NCI-H187 treated with DMSO at 0.1 percent for 48 hours (cell line): ENCODE results near the gene SLC6A13.
"Not testable (repeated sequence)": the region's sequence is repeated elsewhere in the genome, so short reads cannot be mapped to it uniquely, and the experiment has no call there.

ENCODE experiments used
- DNase-seq: peaks from one replicate; lab custom pipeline; 2025; lab: John Stamatoyannopoulos, UW

Gene SLC6A13

GRCh38 chr12:262817-263216 lies at the start of gene SLC6A13:
Gene SLC6A13, minus strand, starts transcription at chr12:262836. Its CDS starts 2,784 bp downstream, at chr12:260052.
- no peak for DNase-seq

DNA sequence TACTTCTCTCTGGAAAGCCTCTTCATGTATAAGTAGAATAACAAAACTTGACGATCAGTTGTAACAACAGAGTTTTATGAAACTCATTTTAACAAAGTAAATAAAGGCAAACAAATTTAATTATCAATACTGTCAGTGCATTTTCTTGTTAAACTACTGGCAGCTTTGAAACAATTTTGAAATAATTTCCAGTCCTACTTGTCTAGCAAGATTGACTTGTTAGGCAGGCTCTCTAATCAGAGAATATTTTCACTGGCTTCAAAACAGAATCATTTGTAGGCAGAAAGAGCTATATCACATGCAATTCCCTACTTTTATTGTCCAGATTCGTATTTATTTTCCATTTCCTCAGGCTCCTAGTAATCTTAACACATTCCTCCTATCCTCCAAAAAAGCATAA lies 45.9 kb upstream of the SLC6A13 start:
- no peak for DNase-seq

- no peak for DNase-seq
These were observed 44.8 kb upstream of the SLC6A13 start for GRCh38 chr12:307406-307805.

- DNase-seq, result no peak
These were observed 42.2 kb upstream of the SLC6A13 start for GRCh38 chr12:304805-305204.

- not testable (repeated sequence) for DNase-seq
These were observed 40.1 kb upstream of the SLC6A13 start for GRCh38 chr12:302766-303165.

DNA sequence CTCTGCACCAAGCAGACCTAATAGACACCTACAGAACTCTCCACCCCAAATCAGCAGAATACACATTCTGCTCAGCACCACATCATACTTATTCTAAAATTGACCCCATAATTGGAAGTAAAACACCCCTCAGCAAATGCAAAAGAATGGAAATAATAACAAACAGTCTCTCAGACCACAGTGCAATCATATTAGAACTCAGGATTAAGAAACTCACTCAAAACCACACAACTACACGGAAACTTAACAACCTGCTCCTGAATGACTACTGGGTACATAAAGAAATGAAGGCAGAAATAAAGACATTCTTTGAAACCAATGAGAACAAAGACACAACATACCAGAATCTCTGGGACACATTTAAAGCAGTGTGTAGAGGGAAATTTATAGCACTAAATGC lies 37.5 kb upstream of the SLC6A13 start:
- not testable (repeated sequence) for DNase-seq

DNA sequence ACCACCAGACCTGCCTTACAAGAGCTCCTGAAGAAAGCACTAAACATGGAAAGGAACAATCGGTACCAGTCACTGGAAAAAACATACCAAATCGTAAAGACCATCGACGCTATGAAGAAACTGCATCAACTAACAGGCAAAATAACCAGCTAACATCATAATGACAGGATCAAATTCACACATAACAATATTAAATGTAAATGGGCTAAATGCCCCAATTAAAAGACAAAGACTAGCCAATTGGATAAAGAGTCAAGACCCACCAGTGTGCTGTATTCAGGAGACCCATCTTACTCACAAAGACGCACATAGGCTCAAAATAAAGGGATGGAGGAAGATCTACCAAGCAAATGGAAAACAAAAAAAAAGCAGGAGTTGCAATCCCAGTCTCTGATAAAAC lies 36.9 kb upstream of the SLC6A13 start:
- DNase-seq, result not testable (repeated sequence)

DNA sequence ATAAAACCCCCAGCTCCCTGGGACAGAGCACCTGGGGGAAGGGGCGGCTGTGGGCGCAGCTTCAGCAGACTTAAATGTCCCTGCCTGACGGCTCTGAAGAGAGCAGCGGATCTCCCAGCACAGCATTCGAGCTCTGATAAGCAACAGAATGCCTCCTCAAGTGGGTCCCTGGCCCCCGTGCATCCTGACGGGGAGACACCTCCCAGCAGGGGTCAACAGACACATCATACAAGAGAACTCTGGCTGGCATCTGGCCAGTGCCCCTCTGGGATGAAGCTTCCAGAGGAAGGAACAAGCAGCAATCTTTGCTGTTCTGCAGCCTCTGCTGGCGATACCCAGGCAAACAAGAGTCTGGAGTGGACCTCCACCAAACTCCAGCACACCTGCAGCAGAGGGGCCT lies 35.4 kb upstream of the SLC6A13 start:
- not testable (repeated sequence) for DNase-seq

- DNase-seq, result no peak
These were observed 32.5 kb upstream of the SLC6A13 start for GRCh38 chr12:295132-295531.

GRCh38 chr12:293199-293598 lies 30.6 kb upstream of the SLC6A13 start:
- DNase-seq, result no peak

DNA sequence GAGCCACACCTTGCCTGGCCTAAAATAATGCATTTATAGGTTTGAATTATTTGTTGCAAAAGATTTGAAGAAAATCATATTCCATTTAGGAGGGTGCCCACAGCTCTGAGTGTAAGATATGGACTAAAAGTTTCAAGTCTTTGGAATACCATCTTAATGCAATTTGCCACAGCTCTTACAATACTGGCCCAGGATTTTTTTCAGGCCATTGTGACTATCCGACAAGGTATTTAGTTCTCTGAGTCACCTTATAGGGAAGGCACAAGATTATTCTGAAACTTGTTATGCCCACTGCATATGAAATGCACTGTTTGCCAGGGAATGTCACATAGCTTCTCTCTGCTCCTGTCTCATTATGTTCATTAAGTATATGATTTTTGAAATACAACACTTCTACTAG lies 29.6 kb upstream of the SLC6A13 start:
- no peak for DNase-seq

GRCh38 chr12:291153-291723 lies 28.6 kb upstream of the SLC6A13 start:
- DNase-seq, result no peak

- DNase-seq, result no peak
These were observed 26.1 kb upstream of the SLC6A13 start for GRCh38 chr12:288687-289086.

DNA sequence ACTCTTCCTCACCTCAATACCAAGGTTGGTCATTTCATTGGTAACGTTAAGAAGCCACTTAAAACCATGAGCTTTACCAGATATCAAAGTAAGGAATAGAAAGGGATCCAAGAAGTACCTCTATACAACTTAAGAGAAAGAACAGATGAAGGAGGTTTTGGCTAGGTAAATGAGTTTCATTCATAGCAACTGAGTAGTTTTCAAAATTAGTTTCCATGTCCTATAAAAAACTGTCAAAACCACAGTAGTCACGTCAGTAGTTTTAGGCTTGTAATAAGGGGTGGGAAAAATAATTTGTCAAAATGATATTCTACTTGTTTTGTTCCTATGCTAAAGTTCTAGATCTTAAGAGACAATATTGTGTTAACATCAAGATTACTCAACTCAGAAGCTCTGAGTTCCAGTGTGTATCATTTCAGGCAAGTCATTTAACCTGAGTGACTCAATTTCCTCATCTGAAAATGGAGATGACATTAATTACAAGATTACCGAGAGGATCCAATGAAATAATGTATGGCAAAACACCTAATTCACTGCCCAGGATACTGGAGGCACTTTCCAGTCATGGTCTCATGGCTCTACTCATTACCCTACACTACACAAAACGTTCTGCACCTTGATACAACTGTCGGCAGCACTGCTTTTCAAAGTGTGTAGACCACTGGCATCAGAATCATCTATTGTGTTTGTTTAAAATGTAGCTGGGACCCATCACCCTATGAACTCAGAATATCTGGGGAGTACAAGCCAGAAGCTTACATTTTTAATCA lies 24.1 kb upstream of the SLC6A13 start:
- no peak for DNase-seq

- no peak for DNase-seq
These were observed 15.4 kb upstream of the SLC6A13 start for GRCh38 chr12:278046-278445.

GRCh38 chr12:275812-276211 lies 13.2 kb upstream of the SLC6A13 start:
- no peak for DNase-seq

GRCh38 chr12:273382-273781 lies 10.7 kb upstream of the SLC6A13 start:
- no peak for DNase-seq

GRCh38 chr12:272942-273341 lies 10.3 kb upstream of the SLC6A13 start:
- no peak for DNase-seq

- DNase-seq, result no peak
These were observed 8.5 kb upstream of the SLC6A13 start for GRCh38 chr12:271161-271560.

DNA sequence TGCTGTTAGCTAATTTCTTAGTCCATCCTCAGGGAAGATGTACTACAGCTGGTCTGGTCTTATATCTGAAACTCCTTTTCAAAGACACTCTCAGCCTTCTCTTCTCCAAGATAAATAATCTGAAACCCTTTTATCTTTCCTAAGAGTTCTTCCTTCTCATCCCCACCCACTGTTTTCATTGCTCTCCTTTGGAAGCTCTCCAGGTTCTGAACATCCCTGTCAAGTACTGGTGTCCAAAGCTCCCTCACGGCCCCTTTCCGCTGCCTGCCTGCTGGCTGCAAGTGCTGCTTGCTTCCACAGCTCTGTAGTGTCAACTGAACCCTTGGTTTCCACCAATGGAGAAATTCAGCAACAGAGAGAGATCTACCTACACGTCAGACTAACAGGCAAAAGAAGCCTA lies 6.6 kb upstream of the SLC6A13 start:
- DNase-seq, result peak; percentile 6

DNA sequence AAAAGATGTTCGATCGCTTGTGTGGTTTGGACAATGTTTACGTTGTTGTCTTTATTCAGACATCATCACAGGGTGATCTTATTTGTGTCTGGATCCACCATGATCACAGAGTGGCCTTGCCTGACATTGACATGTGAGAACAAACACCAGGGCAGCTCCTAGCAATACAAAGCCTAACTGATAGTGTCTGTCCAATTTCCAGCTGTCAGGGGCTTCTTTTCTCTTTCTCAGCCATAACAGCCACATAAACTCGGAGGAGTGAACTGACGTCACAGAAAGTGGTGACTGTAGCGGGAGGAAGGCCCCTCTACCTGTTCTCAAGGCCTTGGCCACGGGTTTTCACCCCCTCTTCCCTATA lies 5.8 kb upstream of the SLC6A13 start:
- no peak for DNase-seq

DNA sequence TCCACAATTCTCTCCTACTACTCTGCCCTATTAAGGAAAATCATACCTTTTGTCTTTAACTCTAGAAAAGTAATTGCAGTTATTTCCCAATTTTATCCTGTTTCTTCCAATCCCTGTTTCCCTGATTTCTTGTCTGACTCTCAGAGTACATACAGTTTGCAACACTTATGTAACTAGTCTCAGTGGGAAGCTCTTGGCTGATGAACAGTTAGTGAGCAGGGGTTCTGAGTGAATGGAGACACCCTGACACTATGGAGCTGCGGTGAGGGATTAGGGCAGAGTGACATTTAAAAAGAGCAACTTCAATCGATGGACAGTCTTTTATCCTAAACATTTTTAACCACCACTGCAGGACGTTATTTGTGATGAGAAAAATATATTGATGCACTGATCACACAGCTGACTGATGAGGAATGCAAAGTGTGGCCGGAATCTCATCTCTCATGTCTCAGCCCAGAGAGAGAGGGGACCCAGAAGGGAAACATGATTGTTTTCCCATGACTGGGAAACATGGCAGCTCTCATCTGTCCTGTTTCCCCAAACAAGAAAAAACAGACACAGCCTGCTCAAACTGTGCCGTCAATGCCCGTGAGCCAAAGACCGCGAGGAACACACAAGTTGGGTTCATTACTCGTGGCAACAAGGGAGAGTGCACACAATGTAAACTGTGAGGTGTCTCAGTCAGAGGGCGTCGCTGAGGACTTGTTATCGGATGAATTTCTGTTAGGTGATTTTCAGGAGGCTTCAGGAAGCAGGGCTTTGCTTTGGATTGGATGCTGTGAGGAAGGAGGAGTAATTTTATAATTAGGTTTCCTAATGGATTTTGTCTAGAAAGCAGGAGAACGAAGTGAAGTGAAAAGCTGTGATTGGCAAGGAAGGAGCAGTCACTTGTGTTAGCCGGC lies 5.2 kb upstream of the SLC6A13 start:
- DNase-seq, result no peak

DNA sequence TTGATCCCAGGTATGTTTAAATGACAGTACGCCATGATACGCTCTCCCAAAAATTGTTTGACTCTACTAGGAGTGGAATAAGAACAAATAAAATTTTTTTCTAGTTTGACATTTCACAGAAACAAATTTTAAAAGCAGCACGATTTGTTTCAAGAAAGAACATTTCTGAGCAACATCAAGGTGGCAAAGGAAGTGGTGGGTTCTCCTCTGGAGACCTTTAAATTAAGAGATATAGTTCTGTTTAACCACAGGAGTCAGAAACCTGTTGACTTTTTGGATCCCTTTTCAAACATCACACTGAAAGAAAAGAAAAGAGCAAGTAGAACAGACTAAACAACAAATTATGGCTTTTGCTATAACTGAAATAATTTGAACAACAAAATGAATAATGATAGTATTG lies 2.5 kb upstream of the SLC6A13 start:
- DNase-seq, result no peak
